ENCODE results near the gene TMEM150A.

TMEM150A gene

GRCh38 chr2:85550486-85550885, 52.0 kb downstream of the TMEM150A start:
- H3K9me3 ChIP-seq (ENCODE audit: insufficient read depth, low read length) = no peaks in the 10 kb centered on the region
- peaks cover 6% of the 10 kb centered on the region; the same call in 1 of the 2 replicates for H3K36me3 ChIP-seq (ENCODE audit: low read length)
- TF ChIP-seq EZH2phosphoT487 (conservative IDR thresholded peaks at IDR 0.05; ENCODE audit: low read length) = no peak
- TF ChIP-seq CTCF (IDR thresholded peaks at IDR 0.05; ENCODE audit: insufficient read depth, low read length, poor library complexity, severe bottlenecking) = no peak
- H3F3A ChIP-seq (ENCODE audit: insufficient read depth) = peaks cover 36% of the 10 kb centered on the region
- no peaks in the 10 kb centered on the region for H3K27me3 ChIP-seq (ENCODE audit: low read length)
- H4K20me1 ChIP-seq (ENCODE audit: low read depth, low read length) = peaks cover 4% of the 10 kb centered on the region; the same call in 1 of the 2 replicates
- H3K9ac ChIP-seq (ENCODE audit: low read length) = no peak overlapping the region
- H3K27ac ChIP-seq (ENCODE audit: low read depth, low read length) = no peak overlapping the region
- no peak overlapping the region for H3K4me3 ChIP-seq (ENCODE audit: insufficient read depth, low read length, poor library complexity, severe bottlenecking)
- no peak overlapping the region for H3K4me2 ChIP-seq (ENCODE audit: low read depth, low read length, poor library complexity, severe bottlenecking)
- no peaks in the 10 kb centered on the region for H3K79me2 ChIP-seq (ENCODE audit: insufficient read depth, low read length)
- no peak overlapping the region for H2AFZ ChIP-seq (ENCODE audit: low read depth, low read length, severe bottlenecking)
- no peaks in the 10 kb centered on the region for H3K9me2 ChIP-seq (replicated peaks; ENCODE audit: insufficient read depth, low read length)

- Histone ChIP-seq H3K27ac (ENCODE audit: low read depth, low read length) (no peak overlapping the region), H3K79me2 (ENCODE audit: insufficient read depth, low read length) (no peaks in the 10 kb centered on the region), H3K27me3 (ENCODE audit: low read length) (no peaks in the 10 kb centered on the region), H3F3A (ENCODE audit: insufficient read depth) (peaks cover 42% of the 10 kb centered on the region), H3K9me2 (replicated peaks; ENCODE audit: insufficient read depth, low read length) (no peaks in the 10 kb centered on the region), H2AFZ (ENCODE audit: low read depth, low read length, severe bottlenecking) (no peak overlapping the region), H3K4me2 (ENCODE audit: low read depth, low read length, poor library complexity, severe bottlenecking) (no peak overlapping the region), H3K4me3 (ENCODE audit: insufficient read depth, low read length, poor library complexity, severe bottlenecking) (no peak overlapping the region), H3K36me3 (ENCODE audit: low read length) (peaks cover 9% of the 10 kb centered on the region; the same call in 1 of the 2 replicates), H3K9me3 (ENCODE audit: insufficient read depth, low read length) (no peaks in the 10 kb centered on the region), H3K9ac (ENCODE audit: low read length) (no peak overlapping the region), H4K20me1 (ENCODE audit: low read depth, low read length) (peaks cover 7% of the 10 kb centered on the region; the same call in 1 of the 2 replicates)
- TF ChIP-seq CTCF (IDR thresholded peaks at IDR 0.05; ENCODE audit: insufficient read depth, low read length, poor library complexity, severe bottlenecking) = no peak
- TF ChIP-seq EZH2phosphoT487 (conservative IDR thresholded peaks at IDR 0.05; ENCODE audit: low read length) = no peak
Measured at GRCh38 chr2:85549826-85550225, 52.7 kb downstream of the TMEM150A start.

DNA sequence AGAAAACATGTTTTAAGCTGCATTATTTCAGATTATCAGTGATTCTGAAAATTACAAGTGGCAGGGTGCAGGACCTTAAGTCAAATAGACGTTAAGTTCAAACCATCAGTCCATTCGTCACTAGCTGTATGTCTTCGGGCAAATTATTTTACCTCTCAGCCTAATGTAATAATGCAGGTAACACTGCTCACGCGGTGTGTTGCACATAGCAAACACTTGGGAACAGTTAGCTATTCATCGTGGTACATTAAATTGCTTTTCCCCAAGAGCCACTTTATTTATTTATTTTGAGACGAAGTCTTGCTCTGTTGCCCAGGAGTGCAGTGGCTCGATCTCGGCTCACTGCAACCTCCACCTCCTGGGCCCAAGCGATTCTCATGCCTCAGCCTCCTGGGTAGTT, 53.4 kb downstream of the TMEM150A start:
- H3K4me3 ChIP-seq (ENCODE audit: insufficient read depth, low read length, poor library complexity, severe bottlenecking) = no peak overlapping the region
- no peak overlapping the region for H3K4me2 ChIP-seq (ENCODE audit: low read depth, low read length, poor library complexity, severe bottlenecking)
- H3K79me2 ChIP-seq (ENCODE audit: insufficient read depth, low read length) = no peaks in the 10 kb centered on the region
- no peak overlapping the region for H3K9ac ChIP-seq (ENCODE audit: low read length)
- H3K9me2 ChIP-seq (replicated peaks; ENCODE audit: insufficient read depth, low read length) = no peaks in the 10 kb centered on the region
- no peak for TF ChIP-seq CTCF (IDR thresholded peaks at IDR 0.05; ENCODE audit: insufficient read depth, low read length, poor library complexity, severe bottlenecking)
- no peak for TF ChIP-seq EZH2phosphoT487 (conservative IDR thresholded peaks at IDR 0.05; ENCODE audit: low read length)
- no peak overlapping the region; the same call in 1 of the 2 replicates for H3K27ac ChIP-seq (ENCODE audit: low read depth, low read length)
- peaks cover 7% of the 10 kb centered on the region; the same call in 1 of the 2 replicates for H4K20me1 ChIP-seq (ENCODE audit: low read depth, low read length)
- H3K9me3 ChIP-seq (ENCODE audit: insufficient read depth, low read length) = no peaks in the 10 kb centered on the region
- H2AFZ ChIP-seq (ENCODE audit: low read depth, low read length, severe bottlenecking) = no peak overlapping the region
- no peaks in the 10 kb centered on the region for H3K27me3 ChIP-seq (ENCODE audit: low read length)
- peaks cover 49% of the 10 kb centered on the region for H3F3A ChIP-seq (ENCODE audit: insufficient read depth)
- peaks cover 11% of the 10 kb centered on the region; the same call in 1 of the 2 replicates for H3K36me3 ChIP-seq (ENCODE audit: low read length)
